Loucy (cell line): Measurements from ENCODE around the gene LAPTM5.
"Not testable (repeated sequence)": the region's sequence is repeated elsewhere in the genome, so short reads cannot be mapped to it uniquely, and the experiment has no call there.

Experiments used
- H2AFZ ChIP-seq: fragments of 200-600 bp; sonication (generic); 2 replicates; pipeline ENCODE4 v1.6.0; 2016; ENCODE audit warnings: antibody characterized with exemption, mild to moderate bottlenecking, low read length, moderate library complexity
- H3F3A ChIP-seq: fragments of 200-600 bp; 2 replicates; pipeline ENCODE4 v1.6.0; 2016; ENCODE audit warnings: antibody characterized with exemption, low read depth, mild to moderate bottlenecking
- H3K27me3 ChIP-seq: fragments of 200-600 bp; sonication (generic); 2 replicates; pipeline ENCODE4 v1.6.1; 2014; ENCODE audit warnings: low read length, mild to moderate bottlenecking; ENCODE audit not compliant: insufficient read depth, poor library complexity, severe bottlenecking
- H3K36me3 ChIP-seq: fragments of 200-600 bp; sonication (generic); 2 replicates; pipeline ENCODE4 v1.6.1; 2016; ENCODE audit warnings: low read length; ENCODE audit not compliant: insufficient read depth
- H3K4me1 ChIP-seq: fragments of 200-600 bp; sonication (generic); 2 replicates; pipeline ENCODE4 v1.5.1; 2014; ENCODE audit warnings: low read length, mild to moderate bottlenecking; ENCODE audit not compliant: insufficient read depth, poor library complexity, severe bottlenecking
- H3K4me2 ChIP-seq: fragments of 200-600 bp; sonication (generic); 2 replicates; pipeline ENCODE4 v1.6.0; 2014; ENCODE audit warnings: antibody characterized with exemption, low read length, low read depth, mild to moderate bottlenecking; ENCODE audit not compliant: poor library complexity, severe bottlenecking
- H3K4me3 ChIP-seq: fragments of 200-600 bp; sonication (generic); 2 replicates; pipeline ENCODE4 v1.5.1; 2014; ENCODE audit warnings: low read length, mild to moderate bottlenecking, mixed read lengths; ENCODE audit not compliant: poor library complexity, severe bottlenecking
- H3K79me2 ChIP-seq: fragments of 200-600 bp; sonication (generic); 2 replicates; pipeline ENCODE4 v1.6.1; 2014; ENCODE audit warnings: low read length; ENCODE audit not compliant: insufficient read depth
- H3K9ac ChIP-seq: fragments of 200-600 bp; sonication (generic); 2 replicates; pipeline ENCODE4 v1.6.0; 2014; ENCODE audit warnings: mild to moderate bottlenecking, low read depth, low read length, moderate library complexity; ENCODE audit not compliant: poor library complexity, severe bottlenecking
- H3K9me2 ChIP-seq: fragments of 200-600 bp; sonication (generic); replicated peaks from 2 replicates; pipeline ENCODE4 v1.6.1; 2016; ENCODE audit warnings: low read depth, low read length, mixed read lengths
- H3K9me3 ChIP-seq: fragments of 200-600 bp; sonication (generic); 2 replicates; pipeline ENCODE4 v1.6.1; 2014; ENCODE audit warnings: mild to moderate bottlenecking, antibody characterized with exemption, low read length, low read depth; ENCODE audit not compliant: insufficient read depth
- H4K20me1 ChIP-seq: fragments of 200-600 bp; sonication (generic); 2 replicates; pipeline ENCODE4 v1.6.0; 2014; ENCODE audit warnings: antibody characterized with exemption, low read length, mild to moderate bottlenecking; ENCODE audit not compliant: insufficient read depth, poor library complexity, severe bottlenecking
- CTCF ChIP-seq: fragments of 200-600 bp; sonication (generic); conservative IDR thresholded peaks from 2 replicates; pipeline ENCODE4 v1.5.1; 2014; ENCODE audit warnings: mild to moderate bottlenecking, antibody characterized with exemption, low read length
- EZH2phosphoT487 ChIP-seq: fragments of 200-600 bp; IDR thresholded peaks from 2 replicates; pipeline ENCODE4 v1.6.1; 2018; ENCODE audit warnings: antibody characterized with exemption, mild to moderate bottlenecking, moderate library complexity, borderline replicate concordance

The LAPTM5 gene

GRCh38 chr1:30770150-30770549 lies 12.6 kb upstream of the LAPTM5 start:
- TF ChIP-seq CTCF (no peak), EZH2phosphoT487 (no peak)
- no peaks in the 10 kb centered on the region for H3K79me2 ChIP-seq
- H4K20me1 ChIP-seq = no peaks in the 10 kb centered on the region
- no peaks in the 10 kb centered on the region for H3K36me3 ChIP-seq
- no peak overlapping the region for H3K9ac ChIP-seq
- H3K9me2 ChIP-seq = no peaks in the 10 kb centered on the region
- no peaks in the 10 kb centered on the region for H3K9me3 ChIP-seq
- H3K4me1 ChIP-seq = peaks cover 24% of the 10 kb centered on the region
- H3F3A ChIP-seq = no peaks in the 10 kb centered on the region
- H3K4me3 ChIP-seq = no peak overlapping the region
- no peak overlapping the region for H2AFZ ChIP-seq
- H3K27me3 ChIP-seq = no peaks in the 10 kb centered on the region
- H3K4me2 ChIP-seq = no peak overlapping the region

- Histone ChIP-seq H3F3A (no peaks in the 10 kb centered on the region), H3K27me3 (no peaks in the 10 kb centered on the region), H3K4me1 (peaks cover 24% of the 10 kb centered on the region), H3K9me2 (no peaks in the 10 kb centered on the region), H3K4me3 (peak overlapping the region; percentile 45), H3K4me2 (peak overlapping the region; percentile 67), H3K79me2 (no peaks in the 10 kb centered on the region), H2AFZ (0 out of 2 replicates have a peak overlapping the region, but pooled peaks have one; percentile 4), H3K36me3 (no peaks in the 10 kb centered on the region), H3K9me3 (no peaks in the 10 kb centered on the region), H4K20me1 (no peaks in the 10 kb centered on the region), H3K9ac (peak overlapping the region; percentile 59)
- TF ChIP-seq EZH2phosphoT487 (no peak), CTCF (no peak)
These were observed 11.5 kb upstream of the LAPTM5 start for GRCh38 chr1:30768830-30769718.

- Histone ChIP-seq H3F3A (no peaks in the 10 kb centered on the region), H3K4me2 (peak overlapping the region; percentile 67), H3K9me3 (no peaks in the 10 kb centered on the region), H2AFZ (no peak overlapping the region), H3K79me2 (no peaks in the 10 kb centered on the region), H3K27me3 (no peaks in the 10 kb centered on the region), H3K4me3 (peak overlapping the region; percentile 45), H3K9ac (peak overlapping the region; percentile 59), H3K9me2 (no peaks in the 10 kb centered on the region), H3K4me1 (peaks cover 29% of the 10 kb centered on the region), H4K20me1 (no peaks in the 10 kb centered on the region), H3K36me3 (no peaks in the 10 kb centered on the region)
- TF ChIP-seq CTCF (no peak), EZH2phosphoT487 (no peak)
These were observed 10.7 kb upstream of the LAPTM5 start for GRCh38 chr1:30768159-30768829.

GRCh38 chr1:30766948-30767347 lies 9.4 kb upstream of the LAPTM5 start:
- not testable (repeated sequence) for H3K9me3 ChIP-seq, H4K20me1 ChIP-seq, H3K9ac ChIP-seq, H3K36me3 ChIP-seq, H3K9me2 ChIP-seq, H2AFZ ChIP-seq, H3K79me2 ChIP-seq, H3K4me3 ChIP-seq, H3K27me3 ChIP-seq, H3K4me2 ChIP-seq, H3F3A ChIP-seq
- H3K4me1 ChIP-seq = peaks cover 40% of the 10 kb centered on the region
